ENCODE results near the gene KRT74. TPM values are rescaled to one million over a fixed set of nuclear protein-coding genes. Genes with fewer than 3 reads are reported as not detected.

Gene KRT74
- total RNA-seq, 3 donors from 2014 or later = not detected

DNA sequence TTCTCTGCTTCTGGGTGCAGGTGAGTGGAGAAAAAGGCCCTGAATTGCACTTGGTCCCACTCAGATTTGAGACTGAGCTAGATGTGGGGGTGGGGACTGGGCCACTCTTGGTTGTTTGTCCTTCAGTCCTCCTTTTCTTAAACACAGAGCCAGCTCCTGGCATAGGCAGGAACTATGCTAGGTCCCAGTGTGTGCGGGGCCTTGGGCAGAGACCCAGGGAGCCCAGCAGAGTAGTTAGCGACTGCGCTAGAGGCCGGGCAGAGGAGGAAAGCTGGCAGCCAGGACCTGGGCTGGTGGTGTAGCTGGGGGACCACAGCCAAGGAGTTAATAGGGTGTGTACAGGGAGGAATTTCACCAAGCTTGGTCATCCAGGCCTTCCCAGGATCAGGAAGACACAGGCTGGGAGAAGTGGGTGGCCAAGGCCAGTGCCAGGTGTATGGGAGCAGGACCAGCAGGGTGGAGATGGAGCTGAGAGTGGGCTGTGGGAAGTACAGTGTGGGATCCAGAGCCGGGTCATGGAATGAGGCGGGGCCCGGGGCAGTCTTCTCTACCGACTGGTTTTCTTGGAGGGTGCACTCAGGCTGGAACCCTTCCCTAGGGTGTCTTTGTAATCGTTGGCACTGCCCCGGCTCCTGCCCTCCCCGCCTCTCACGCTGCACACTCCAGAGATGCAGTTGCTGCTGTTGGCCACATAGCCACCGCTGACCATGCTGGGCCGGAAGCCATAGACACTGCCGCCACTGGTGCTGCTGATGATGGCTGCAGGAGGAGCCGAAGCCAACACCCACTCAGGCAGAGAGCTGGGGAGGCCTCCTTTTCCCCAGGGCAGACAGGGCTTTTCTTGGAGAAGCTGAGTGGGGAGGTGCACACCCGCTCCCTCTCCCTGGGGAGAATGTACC lies 29.4 kb downstream of the KRT74 start:
- no peak for DNase-seq
- peaks cover 5% of the 10 kb centered on the region for H3K27me3 Mint-ChIP-seq (ENCODE audit: low read depth)
- no peak for ATAC-seq
- H3K9me3 Mint-ChIP-seq = no peaks in the 10 kb centered on the region
- no peak overlapping the region for H3K4me3 Mint-ChIP-seq
- H3K36me3 Mint-ChIP-seq (ENCODE audit: insufficient read depth) = no peaks in the 10 kb centered on the region
- H3K4me1 Mint-ChIP-seq (ENCODE audit: low read depth) = no peaks in the 10 kb centered on the region

DNA sequence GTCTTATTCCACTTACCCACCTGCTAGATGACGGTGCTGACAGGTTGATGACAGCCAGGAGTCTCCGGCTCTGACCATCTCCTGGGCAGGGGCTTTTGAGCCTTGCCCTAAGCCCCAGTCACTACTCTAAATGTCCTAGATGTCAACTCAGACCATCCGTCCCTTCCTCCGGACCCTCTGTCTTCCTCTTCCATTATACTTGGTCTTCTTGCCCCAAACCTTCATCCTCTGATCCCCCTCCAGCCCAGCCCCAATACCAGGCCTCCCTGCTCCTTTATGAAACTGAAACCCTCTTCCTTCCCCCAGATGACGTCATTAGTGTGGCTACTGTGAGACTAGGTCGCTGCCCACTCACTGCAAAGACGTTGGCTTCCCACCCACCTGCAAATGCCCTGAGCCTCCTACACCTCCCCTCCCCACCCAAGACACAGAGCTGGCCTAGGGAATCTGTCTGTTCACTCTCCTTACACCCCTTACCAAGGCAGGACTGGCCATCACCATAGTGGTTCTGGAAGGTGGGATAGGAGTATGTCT lies 30.8 kb downstream of the KRT74 start:
- no peak for DNase-seq
- Mint-ChIP-seq H3K4me3 (no peak overlapping the region), H3K9me3 (no peaks in the 10 kb centered on the region), H3K36me3 (ENCODE audit: insufficient read depth) (no peaks in the 10 kb centered on the region), H3K27me3 (ENCODE audit: low read depth) (peaks cover 5% of the 10 kb centered on the region), H3K4me1 (ENCODE audit: low read depth) (no peaks in the 10 kb centered on the region)
- ATAC-seq = no peak

DNA sequence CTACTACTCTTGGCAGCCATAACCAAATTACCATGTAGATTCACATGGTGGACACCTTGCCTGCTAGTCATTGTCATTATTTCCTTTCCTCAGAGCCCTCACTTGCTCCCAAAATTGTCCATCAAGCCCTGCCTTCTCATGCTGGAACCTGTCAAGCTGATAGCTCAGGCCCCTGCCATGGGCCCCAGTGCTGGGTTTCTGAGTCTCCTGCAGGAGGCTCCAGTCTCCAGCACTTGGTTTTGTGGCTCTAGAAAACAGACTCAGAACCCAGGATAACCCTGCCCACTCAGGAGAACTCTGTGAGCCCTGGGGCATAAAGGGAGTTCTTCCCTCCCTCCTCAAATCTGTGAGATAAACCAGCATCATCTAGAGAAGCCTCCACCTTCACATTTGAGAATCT lies 31.5 kb downstream of the KRT74 start:
- Mint-ChIP-seq H3K27me3 (ENCODE audit: low read depth) (peaks cover 5% of the 10 kb centered on the region), H3K9me3 (no peaks in the 10 kb centered on the region), H3K36me3 (ENCODE audit: insufficient read depth) (no peaks in the 10 kb centered on the region), H3K4me1 (ENCODE audit: low read depth) (no peaks in the 10 kb centered on the region), H3K4me3 (no peak overlapping the region)
- DNase-seq (no peak), ATAC-seq (no peak)

DNA sequence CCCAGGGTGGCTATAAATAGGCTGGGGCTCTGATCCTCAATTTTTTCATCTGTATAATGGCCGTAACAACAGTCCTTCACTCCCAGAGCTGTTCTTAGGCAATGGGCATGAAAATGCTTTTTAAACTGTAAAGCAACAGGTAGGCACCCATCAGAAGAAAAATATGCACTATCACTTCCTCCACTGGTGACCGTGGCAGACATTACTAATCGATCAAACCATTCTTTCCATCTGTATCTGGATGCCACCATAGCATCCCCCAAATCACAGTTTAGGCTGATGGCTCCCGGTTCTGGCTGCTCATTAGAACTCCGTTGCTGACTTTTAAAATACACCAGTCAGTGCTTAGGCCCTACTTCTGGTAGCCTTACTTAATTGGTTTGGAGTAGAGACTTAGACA lies 31.9 kb downstream of the KRT74 start:
- Mint-ChIP-seq H3K9me3 (no peaks in the 10 kb centered on the region), H3K36me3 (ENCODE audit: insufficient read depth) (no peaks in the 10 kb centered on the region), H3K4me1 (ENCODE audit: low read depth) (no peaks in the 10 kb centered on the region), H3K4me3 (no peak overlapping the region), H3K27me3 (ENCODE audit: low read depth) (peaks cover 5% of the 10 kb centered on the region)
- no peak for ATAC-seq
- DNase-seq = no peak

DNA sequence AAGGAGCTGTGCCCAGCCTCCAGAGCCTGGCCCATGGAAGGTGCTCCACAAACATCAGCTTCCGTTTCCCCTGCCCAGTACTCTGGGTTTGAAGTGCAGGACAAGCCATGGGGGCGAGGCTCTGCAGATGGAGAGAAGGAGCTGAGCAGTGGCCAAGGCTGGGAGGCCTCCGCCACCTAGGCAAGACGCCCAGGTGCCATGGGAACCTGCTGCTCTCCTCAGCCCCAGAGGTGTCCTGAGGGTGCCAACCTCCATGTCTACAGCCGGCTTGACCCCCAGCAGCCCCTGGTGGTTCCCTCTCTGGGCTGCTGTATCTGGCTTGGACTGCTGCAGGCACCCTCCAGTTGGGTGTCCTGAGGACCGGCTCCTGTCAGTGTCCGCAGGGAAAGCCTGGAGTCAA lies 33.1 kb downstream of the KRT74 start:
- H3K36me3 Mint-ChIP-seq (ENCODE audit: insufficient read depth) = no peaks in the 10 kb centered on the region
- DNase-seq (no peak), ATAC-seq (no peak)
- peaks cover 2% of the 10 kb centered on the region for H3K27me3 Mint-ChIP-seq (ENCODE audit: low read depth)
- H3K4me1 Mint-ChIP-seq (ENCODE audit: low read depth) = no peaks in the 10 kb centered on the region
- H3K4me3 Mint-ChIP-seq = no peak overlapping the region
- H3K9me3 Mint-ChIP-seq = no peaks in the 10 kb centered on the region

DNA sequence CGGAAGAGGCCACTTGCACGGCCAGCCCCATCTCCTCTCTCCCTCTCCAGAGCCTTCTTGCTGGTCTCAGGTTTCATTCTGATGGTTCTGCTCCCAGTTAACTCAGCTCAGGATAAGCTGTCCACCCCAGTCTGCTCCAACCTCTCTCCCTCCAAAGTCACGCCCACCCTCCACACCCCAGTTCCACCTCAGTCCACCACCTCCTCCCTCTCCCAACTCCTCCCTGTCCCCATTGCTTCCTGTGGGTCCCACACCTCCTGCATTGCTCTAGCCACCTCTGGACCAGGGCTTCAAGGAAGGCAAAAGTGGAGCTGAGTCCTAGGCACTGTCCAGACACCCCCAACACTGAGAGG lies 33.8 kb downstream of the KRT74 start:
- H3K4me1 Mint-ChIP-seq (ENCODE audit: low read depth) = no peaks in the 10 kb centered on the region
- peaks cover 2% of the 10 kb centered on the region for H3K27me3 Mint-ChIP-seq (ENCODE audit: low read depth)
- no peak for ATAC-seq
- no peaks in the 10 kb centered on the region for H3K9me3 Mint-ChIP-seq
- H3K4me3 Mint-ChIP-seq = no peak overlapping the region
- no peak for DNase-seq
- H3K36me3 Mint-ChIP-seq (ENCODE audit: insufficient read depth) = no peaks in the 10 kb centered on the region

DNA sequence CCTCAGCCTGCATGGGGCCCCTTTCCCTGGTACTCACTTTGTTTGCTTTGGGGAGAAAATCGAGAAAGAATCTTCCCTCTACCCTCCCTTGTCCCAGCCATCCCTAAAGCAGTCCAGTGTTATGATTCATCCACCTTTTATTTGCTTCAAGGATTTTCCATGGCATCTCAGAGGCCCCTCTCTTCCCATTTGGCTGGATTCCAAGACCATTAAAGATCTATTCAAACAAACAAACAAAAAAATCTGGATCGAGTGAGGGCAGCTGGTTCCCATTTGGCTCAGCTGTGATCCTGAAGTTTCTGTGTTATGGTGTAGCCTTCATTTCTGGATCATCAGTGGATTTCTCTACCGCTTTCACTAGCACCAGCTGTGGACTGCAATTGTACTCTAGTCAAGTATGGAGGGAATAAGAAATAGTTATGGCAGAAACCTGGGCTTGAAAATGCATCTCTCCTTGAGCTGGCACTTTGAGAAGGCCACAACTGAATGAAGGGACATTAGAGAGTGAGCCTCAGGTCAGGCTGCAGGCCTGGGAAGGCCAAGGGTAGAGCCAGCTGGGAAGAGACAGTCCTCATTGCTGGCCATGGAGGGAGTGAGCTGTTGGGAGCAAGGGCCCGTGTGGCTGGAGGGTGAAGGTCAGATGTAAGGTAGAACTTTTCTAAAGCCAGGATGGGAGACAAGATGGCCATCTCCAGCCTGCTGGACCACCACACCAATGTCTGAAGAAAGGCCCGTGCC lies 34.4 kb downstream of the KRT74 start:
- H3K4me3 Mint-ChIP-seq = no peak overlapping the region
- no peaks in the 10 kb centered on the region for H3K4me1 Mint-ChIP-seq (ENCODE audit: low read depth)
- no peaks in the 10 kb centered on the region for H3K36me3 Mint-ChIP-seq (ENCODE audit: insufficient read depth)

DNA sequence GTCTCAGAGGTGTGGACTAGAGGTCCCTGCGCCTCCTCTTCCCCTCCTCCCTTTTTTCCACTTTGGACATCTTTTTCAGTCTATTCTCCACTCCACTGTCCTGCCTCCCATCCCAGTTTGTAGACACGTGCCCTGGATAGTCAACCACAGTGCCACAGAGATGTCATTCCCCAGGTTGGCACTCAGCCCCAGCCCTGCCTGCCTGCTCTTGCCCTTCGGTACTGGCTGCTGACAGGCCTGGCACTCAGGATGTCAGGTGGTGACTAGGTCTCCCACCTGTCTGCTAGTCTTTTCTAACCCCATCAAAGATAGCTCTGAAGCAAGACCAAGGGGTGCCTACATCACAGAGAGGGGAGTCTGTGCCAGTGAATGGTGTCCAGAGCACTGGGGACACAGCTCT lies 36.5 kb downstream of the KRT74 start:
- Mint-ChIP-seq H3K9me3 (no peaks in the 10 kb centered on the region), H3K4me1 (ENCODE audit: low read depth) (no peaks in the 10 kb centered on the region), H3K4me3 (no peak overlapping the region)

More for the DNA sequence above, 34.4 kb downstream of the KRT74 start:
- no peaks in the 10 kb centered on the region for H3K9me3 Mint-ChIP-seq
- ATAC-seq = no peak
- peaks cover 2% of the 10 kb centered on the region for H3K27me3 Mint-ChIP-seq (ENCODE audit: low read depth)
- DNase-seq = no peak

DNA sequence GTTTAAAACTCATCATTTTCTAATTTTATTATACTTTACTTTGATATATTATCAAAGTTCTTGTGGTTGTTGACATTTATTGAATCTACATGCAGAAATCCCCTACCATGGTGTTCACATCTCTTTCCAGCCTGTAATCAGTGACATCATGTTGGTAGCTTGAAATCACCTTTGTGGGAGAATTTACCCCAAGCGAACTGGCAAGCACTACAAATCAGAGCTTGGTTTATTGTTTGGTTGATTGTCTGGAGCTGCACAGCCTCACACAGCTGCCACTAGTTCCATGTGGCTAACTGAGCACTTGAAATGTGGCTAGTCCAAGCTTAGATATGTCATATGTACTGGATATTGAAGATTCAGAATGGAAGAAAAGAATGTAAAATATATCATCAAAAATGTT lies 38.1 kb downstream of the KRT74 start:
- Mint-ChIP-seq H3K27me3 (ENCODE audit: low read depth) (peaks cover 4% of the 10 kb centered on the region), H3K9me3 (no peaks in the 10 kb centered on the region), H3K36me3 (ENCODE audit: insufficient read depth) (no peaks in the 10 kb centered on the region), H3K4me3 (no peak overlapping the region), H3K4me1 (ENCODE audit: low read depth) (no peaks in the 10 kb centered on the region)
- ATAC-seq (no peak), DNase-seq (no peak)

More for the DNA sequence above, 36.5 kb downstream of the KRT74 start:
- no peak for DNase-seq
- Mint-ChIP-seq H3K27me3 (ENCODE audit: low read depth) (peaks cover 4% of the 10 kb centered on the region), H3K36me3 (ENCODE audit: insufficient read depth) (no peaks in the 10 kb centered on the region)
- no peak for ATAC-seq

DNA sequence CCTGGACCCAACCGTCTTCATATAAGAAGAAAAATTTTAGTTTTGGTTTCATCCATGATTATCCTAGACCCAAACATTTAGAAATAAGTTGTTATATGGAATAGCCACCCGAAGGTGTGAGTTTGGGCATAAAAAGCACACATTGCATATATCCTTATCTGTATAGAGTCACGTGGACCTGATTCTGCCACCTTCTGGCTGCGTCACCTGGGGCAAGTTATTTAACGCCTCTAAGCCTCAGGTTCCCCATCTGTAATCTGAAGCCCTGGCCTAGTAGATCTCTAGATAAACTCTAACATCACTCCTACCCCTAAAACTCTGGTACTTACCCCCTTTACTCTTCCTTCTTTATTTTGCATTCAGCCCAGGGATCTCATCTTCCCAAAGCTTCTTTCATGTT lies 39.2 kb downstream of the KRT74 start:
- Mint-ChIP-seq H3K4me3 (no peak overlapping the region), H3K27me3 (ENCODE audit: low read depth) (peaks cover 4% of the 10 kb centered on the region), H3K4me1 (ENCODE audit: low read depth) (no peaks in the 10 kb centered on the region), H3K9me3 (no peaks in the 10 kb centered on the region), H3K36me3 (ENCODE audit: insufficient read depth) (no peaks in the 10 kb centered on the region)
- DNase-seq (no peak), ATAC-seq (no peak)

DNA sequence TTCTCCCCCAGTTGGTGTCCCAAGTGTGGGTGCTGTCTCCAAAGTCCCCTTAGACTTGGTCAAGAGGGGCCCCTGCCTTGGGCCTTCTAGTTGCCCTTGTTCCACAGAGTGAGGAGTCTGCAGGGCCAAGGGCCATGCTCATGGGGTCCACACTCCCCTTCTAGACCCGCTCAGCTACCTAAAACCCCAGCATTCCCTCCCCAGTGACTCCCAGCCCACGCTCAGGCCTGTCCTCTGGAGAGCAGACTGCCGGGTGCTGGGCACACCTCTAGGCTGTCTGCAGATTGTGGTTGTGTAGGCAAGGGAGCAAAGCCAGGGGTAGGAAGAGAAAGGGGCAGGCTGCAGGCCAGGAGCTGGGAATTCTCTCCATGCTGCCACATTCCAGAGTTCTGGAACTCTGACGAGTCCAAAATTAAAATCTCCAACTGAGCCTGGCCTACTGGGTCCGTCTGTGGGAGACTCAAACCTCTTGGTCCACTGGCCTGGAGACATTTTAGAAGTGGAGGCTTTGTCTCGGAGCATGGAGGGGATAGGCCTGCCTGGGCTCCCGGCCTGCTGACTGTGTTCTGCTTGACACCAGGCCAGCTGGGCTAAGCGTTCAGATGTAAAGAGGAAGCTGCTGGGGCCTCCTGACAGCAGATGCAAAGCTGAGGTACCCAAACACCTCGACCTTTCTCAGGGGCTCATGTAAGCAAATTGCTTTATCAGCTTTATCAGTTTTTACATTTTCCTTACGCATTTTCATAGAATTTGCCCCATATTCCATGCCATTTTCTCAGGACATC lies 39.8 kb downstream of the KRT74 start:
- no peak for DNase-seq
- no peaks in the 10 kb centered on the region for H3K4me1 Mint-ChIP-seq (ENCODE audit: low read depth)
- no peak for ATAC-seq
- H3K4me3 Mint-ChIP-seq = no peak overlapping the region
- no peaks in the 10 kb centered on the region for H3K36me3 Mint-ChIP-seq (ENCODE audit: insufficient read depth)
- no peaks in the 10 kb centered on the region for H3K9me3 Mint-ChIP-seq
- H3K27me3 Mint-ChIP-seq (ENCODE audit: low read depth) = peaks cover 4% of the 10 kb centered on the region

DNA sequence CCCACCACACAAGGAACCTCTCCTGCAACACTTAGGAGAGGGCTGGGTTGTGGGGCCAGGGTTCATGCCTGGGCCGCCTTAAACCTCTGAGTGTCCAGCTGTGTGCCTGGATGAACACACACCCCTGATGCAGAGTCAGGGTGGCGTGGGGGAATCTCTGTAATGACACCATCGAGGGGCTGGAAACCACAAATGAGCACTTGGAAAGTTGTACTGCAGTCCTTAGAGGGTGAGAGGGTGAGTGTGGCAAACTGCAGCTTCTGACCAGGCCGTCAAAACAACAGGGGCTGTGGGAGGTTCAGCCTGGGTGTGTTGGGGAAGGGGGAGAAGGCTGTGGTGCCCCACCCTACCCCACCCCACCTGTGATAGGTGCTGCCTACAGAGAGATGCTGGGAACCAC lies 41.0 kb downstream of the KRT74 start:
- no peak for ATAC-seq
- H3K4me1 Mint-ChIP-seq (ENCODE audit: low read depth) = no peaks in the 10 kb centered on the region
- peaks cover 3% of the 10 kb centered on the region for H3K27me3 Mint-ChIP-seq (ENCODE audit: low read depth)
- no peak for DNase-seq
- H3K4me3 Mint-ChIP-seq = no peak overlapping the region
- H3K36me3 Mint-ChIP-seq (ENCODE audit: insufficient read depth) = no peaks in the 10 kb centered on the region
- H3K9me3 Mint-ChIP-seq = no peaks in the 10 kb centered on the region

DNA sequence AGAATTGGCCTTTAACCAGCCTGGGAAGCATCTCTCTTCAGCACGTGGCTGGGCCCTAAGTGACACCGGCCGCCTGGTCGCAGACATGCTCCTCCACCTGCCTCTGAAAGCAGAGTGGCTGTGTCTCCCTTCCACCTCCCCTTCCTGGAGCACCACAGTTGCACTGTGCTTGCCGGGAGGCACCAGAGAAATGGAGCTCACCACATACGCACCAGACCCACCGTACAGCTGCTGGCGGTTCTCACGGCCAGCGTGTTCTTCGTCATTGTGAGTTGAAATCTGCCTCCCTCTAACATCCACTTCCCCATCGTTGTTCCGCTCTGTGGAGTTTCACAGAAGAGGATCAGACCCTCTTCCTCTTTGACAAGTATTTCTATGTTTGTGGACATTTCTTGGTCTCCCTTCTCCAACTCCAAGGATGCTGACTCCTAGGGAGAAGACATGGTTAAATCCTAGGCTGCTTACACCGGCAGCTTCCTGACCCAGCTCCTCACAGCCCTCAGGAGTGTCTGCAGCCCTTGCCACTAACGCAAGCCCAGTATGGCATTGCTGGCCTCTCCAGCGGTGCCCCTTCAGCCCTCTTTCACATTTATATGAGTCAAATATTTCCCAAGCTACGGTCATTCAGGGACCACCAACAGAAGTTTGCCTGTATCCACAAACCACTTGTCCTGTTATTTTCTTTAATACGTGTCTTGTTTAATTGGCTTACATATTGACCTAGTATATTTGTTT lies 41.9 kb downstream of the KRT74 start:
- H3K36me3 Mint-ChIP-seq (ENCODE audit: insufficient read depth) = no peaks in the 10 kb centered on the region
- ATAC-seq (no peak), DNase-seq (no peak)
- no peak overlapping the region for H3K4me3 Mint-ChIP-seq
- no peaks in the 10 kb centered on the region for H3K9me3 Mint-ChIP-seq
- H3K4me1 Mint-ChIP-seq (ENCODE audit: low read depth) = peaks cover 3% of the 10 kb centered on the region
- H3K27me3 Mint-ChIP-seq (ENCODE audit: low read depth) = peaks cover 2% of the 10 kb centered on the region

DNA sequence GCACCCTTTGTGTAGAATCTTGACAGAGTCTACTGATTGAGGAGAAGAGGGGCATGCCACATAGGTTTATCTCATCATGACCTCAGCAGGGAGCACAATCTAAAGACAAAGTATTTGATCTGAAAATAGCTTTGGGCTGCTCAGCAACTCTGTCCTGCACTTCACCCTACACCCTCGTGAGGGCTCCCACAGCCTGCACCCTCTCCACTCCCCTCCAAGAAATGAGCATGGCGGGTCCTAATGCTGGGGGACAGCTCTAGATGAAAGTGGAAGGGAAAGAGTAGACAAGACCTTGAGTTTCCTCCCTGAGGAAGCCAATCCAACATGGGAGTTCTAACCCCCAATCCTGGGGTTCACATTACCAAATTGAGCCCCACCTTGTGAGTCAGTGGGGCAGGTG lies 42.7 kb downstream of the KRT74 start:
- H3K27me3 Mint-ChIP-seq (ENCODE audit: low read depth) = peaks cover 2% of the 10 kb centered on the region
- H3K4me3 Mint-ChIP-seq = no peak overlapping the region
- H3K36me3 Mint-ChIP-seq (ENCODE audit: insufficient read depth) = no peaks in the 10 kb centered on the region
- ATAC-seq = no peak
- H3K9me3 Mint-ChIP-seq = no peaks in the 10 kb centered on the region
- no peak for DNase-seq
- H3K4me1 Mint-ChIP-seq (ENCODE audit: low read depth) = peaks cover 7% of the 10 kb centered on the region

Measured in activated T-cell treated with anti-CD3 and anti-CD28 coated beads, Interleukin-2, amount 50 U/mL, for 4 hours (primary cell).